HL-60/S4 (cell line): Measurements from ENCODE around the gene GSTP1.
"Not testable (repeated sequence)": the region's sequence is repeated elsewhere in the genome, so short reads cannot be mapped to it uniquely, and the experiment has no call there.

Experiments
- in situ Hi-C: fragments of 300-500 bp; cut with MboI; formaldehyde crosslinking; loops from 2 replicates; pipeline ENCODE4 v1.14.3; 2022; ENCODE audit warnings: low sequenced_read_pairs

GSTP1 gene

DNA sequence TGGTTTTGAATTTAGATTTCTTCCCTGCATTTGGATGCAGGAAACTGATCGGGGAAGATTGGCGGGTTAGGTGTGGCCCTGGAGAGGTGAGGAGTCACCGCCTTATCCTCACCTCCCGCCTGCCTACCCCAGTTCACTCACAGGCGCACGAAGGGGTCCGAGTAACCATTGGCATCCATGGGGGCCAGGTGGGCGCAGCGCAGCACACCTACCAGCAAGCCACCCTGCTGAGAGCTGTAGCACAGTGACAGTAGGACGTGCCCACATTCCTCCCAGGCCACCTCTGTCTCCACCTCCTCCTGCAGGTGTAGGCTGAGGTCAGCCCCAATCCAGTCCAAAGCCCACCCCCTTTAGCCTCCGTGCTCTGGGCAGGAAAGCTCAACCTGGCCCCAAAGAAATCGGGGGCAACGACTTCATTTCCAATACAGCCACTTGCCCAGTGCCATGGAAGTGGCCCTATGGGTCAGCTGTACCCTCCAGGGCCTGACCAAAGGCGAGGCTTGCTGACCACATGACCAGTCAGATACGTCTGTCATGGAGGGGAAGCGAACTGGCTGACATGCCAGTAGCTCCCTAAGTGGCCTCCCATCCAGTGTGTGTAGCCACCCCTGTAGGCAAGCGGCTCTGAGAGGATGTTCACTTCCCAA lies 29.8 kb downstream of the GSTP1 start:
- in situ Hi-C loops, result no loop called here

DNA sequence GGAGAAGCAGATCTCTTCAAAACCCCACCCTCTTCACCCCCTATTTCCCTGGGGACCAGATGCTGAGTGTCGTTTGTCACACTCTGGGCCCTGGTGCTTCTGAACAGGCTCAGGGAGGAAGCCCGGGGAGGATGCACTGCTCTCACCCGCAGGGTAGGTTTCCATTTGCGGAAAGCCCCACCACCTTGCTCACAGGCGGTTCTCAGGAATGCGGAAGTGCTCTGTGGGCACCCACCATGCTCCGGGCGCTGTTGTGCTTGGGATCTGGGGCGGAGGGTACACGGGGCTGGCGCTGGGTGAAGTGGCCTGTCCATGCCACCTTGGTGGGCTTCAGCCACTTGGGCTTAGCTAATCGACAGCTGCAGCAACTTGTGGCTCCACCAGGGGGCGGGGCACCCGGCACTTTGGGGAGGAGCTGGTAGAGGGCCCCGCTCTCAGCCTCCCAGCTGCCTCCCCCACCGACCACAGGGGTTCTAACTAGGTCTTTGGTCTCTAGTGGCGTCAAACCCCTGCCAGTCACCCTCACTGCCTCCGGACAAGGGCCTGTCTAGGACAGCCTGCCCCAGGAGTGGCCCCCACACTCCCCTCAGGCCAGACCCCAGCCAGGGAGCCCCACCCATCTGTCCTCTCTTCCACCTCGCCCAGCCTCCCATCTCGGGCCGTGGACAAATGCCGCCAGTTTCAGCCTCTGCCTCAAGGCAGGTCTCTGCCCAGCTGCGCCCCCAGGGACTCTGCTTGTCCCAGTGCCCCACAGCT lies 30.5 kb downstream of the GSTP1 start:
- in situ Hi-C loops, result no loop called here

DNA sequence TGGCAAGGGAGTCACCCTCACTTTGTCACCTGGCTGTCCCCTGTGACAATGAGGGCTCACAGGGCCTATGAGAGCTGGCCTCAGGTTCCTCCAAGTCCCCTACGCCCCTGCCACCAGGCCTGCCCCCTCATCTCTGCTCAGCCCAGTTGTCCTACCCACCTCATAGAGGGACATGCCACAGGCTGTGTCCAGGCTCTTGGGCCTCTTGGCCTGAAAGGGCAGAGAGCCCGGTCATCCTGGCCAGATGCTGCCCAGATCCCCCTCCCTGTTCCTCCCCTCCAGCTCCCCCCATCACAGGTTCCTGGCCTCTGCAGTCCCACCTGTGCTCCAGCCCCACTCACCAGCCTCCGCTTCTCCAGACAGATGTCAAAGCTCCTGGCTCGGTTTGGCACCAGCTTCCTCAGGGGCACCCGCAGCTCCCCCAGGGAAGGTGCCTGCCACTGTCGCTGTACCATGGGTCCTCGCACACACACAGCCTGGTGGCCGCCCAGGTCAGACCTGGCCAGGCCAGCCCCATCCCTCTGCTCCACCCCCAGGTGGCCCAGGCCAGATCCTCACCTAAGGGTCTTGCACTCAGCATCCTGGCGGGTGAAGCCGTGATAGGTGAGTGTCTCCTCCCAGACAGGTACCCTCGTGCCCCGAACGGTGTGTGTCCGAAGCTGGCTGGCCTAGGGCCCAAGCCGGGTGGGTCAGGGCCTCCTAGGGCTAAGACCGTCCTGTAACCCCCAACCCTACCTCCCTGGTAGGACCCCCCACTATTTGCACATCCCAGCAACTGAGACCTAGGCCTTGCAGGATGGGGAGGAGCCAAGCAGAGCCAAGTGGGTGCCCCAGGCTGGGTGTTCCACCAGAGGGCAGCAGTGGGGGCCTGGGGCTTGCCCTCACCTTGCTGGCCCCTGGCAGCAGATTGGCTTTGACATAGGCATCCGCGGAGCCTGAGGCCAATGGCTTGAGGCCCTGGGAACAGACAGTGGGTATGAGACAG lies 31.4 kb downstream of the GSTP1 start:
- in situ Hi-C loops, result no loop called here

DNA sequence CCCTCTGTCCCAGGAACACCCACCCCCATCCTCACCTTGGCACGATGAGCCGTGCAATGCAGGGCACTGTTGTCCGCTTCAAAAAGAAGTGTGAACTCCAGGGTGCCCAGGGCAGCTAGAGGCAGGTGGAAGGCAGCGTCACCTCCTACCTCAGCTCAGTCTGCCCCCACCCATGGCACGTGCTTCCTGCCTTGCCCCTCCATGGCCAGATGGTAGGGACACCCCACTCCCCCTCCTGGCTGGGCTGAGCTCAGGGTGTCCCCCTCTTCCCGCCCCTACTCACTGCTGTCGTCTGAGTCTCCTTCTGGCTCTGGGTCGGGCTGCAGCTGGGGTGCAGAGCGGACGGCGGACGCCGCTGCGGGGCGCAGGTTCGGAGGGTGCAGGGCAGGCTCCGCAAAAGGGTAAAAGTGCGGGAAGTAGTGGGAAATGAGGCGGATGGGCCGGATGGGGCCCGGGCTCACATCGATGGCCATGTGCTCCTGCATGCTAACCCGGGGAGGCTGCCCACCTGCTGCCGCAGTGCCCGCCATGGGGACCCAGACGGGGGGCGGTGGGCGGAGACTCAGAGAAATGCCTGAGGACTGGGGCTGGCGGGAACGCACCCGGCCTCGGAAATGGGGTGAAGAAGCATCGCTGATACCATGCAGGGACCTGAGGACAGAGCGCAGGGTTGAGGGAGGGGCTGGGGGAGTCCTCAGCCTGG lies 32.3 kb downstream of the GSTP1 start:
- in situ Hi-C loops, result no loop called here

DNA sequence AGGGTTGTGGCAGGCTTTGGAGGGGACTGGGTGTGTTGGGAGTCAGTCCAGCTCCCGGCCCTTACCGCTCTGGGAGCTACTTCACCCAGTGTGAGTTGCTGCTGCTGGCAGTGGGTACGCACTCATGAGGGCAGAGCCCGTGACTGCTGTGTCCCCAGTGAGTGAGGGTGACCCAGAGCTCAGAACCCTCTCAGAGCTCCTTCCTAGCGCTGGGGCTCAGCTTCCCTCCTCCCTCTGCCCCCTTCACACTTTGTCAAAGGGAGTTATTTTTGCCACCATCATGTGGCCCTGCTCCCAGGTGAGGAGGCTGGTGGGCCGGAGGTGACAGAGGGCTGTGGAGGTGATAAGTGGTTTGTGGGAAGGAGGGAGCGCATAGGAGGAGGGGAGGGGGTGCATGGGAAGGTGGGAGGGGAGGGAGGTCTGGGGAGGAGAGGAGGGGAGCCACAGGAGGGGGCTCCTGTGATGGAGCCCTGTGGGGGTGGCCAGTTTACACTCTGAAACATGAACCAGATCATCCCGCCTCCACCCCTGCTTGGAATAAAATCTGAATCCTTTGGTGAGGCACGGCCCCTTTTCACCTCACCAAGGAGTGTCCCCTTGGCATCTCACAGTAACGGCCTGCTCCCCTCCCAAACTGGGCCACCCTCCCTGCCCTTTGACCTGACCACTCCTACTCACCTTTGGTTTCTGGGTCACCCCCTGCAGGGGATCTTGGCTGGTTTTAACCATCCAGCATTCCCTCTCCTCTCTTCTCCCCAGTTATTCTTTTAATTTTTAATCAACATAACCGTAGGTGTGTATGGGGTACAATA lies 33.0 kb downstream of the GSTP1 start:
- in situ Hi-C loops, result no loop called here

DNA sequence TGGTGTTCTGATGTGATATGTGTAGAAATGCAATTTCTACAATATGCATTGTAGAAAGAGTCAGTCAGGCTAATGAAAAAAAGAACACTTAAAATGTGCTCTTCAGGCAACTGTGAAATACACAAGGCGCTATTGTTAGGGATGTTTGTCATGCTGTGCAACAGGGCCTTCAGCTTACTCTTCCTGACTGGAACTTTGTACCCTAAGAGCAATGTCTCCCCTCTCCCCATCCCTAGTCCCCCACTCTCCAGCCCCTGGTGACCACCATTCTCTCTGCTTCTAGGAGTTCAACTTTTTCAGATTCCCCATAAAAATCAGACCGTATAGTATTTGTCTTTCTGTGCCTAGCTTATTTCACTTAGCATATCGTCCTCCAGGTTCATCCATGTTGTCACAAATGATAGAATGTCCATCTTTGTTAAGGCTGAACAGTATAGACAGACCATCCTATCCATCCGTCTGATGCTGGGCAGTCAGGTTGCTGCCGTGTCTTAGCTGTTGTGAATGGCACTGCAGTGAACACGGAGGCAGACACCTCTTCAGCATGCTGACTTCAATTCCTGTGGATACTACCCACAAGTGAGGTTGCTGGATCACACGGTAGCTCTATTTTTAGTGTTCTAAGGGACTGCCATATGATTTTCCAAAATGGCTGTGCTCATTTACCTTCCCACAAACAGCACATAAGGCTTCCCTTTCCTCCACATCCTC lies 33.8 kb downstream of the GSTP1 start:
- in situ Hi-C loops, result no loop called here

DNA sequence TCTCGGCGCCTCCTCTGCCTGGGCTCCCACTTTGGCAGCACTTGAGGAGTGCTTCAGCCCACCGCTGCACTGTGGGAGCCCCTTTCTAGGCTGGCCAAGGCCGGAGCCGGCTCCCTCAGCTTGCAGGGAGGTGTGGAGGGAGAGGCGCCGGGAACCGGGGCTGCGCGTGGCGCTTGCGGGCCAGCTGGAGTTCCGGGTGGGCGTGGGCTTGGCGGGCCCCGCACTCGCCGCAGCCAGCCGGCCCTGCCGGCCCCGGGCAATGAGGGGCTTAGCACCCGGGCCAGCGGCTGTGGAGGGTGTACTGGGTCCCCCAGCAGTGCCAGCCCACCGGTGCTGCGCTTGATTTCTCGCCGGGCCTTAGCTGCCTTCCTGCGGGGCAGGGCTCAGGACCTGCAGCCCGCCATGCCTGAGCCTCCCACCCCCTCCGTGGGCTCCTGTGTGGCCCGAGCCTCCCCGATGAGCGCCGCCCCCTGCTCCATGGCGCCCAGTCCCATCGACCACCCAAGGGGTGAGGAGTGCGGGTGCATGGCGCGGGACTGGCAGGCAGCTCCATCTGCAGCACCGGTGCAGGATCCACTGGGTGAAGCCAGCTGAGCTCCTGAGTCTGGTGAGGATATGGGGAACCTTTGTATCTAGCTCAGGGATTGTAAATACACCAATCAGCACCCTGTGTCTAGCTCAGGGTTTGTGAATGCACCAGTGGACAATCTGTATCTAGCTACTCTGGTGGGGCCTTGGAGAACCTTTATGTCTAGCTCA lies 35.5 kb downstream of the GSTP1 start:
- in situ Hi-C loops, result not testable (repeated sequence)

DNA sequence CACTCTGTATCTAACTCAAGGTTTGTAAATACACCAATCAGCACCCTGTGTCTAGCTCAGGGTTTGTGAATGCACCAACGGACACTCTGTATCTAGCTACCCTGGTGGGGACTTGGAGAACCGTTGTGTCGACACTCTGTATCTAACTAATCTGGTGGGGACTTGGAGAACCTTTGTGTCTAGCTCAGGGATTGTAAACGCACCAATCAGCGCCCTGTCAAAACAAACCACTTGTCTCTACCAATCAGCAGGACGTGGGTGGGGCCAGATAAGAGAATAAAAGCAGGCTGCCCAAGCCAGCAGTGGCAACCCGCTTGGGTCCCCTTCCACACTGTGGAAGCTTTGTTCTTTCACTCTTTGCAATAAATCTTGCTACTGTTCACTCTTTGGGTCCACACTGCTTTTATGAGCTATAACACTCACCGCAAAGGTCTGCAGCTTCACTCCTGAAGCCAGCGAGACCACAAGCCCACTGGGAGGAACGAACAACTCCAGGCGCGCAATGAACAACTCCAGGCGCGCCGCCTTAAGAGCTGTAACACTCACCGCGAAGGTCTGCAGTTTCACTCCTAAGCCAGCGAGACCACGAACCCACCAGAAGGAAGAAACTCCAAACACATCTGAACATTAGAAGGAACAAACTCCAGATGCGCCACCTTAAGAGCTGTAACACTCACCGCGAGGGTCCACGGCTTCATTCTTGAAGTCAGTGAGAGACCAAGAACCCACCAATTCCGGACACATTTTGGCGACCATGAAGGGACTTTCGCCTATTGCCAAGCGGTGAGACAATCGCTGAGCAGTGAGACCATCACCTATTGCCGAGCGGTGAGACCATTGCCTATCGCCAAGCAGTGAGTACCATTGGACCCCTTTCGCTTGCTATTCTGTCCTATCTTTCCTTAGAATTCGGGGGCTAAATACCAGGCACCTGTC lies 36.3 kb downstream of the GSTP1 start:
- in situ Hi-C loops, result not testable (repeated sequence)

DNA sequence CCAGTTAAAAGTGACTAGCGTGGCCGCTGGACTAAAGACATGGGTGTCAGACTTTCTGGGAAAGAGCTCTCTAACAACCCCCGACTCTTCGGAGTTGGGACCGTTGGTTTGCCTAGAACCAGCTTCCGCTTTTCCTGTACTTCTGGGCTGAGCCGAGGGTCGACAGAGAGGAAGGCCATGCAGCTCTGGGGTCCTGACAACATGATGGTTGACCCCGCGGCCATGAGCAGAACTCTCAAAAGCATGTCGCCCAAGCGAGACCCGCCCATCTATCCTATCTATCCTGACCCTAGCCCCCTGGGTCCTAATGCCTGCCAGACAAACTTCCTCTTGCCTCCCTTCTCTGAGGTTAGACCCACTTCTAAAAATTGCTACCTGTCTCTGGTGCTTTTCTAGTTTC lies 37.0 kb downstream of the GSTP1 start:
- in situ Hi-C loops, result not testable (repeated sequence)

DNA sequence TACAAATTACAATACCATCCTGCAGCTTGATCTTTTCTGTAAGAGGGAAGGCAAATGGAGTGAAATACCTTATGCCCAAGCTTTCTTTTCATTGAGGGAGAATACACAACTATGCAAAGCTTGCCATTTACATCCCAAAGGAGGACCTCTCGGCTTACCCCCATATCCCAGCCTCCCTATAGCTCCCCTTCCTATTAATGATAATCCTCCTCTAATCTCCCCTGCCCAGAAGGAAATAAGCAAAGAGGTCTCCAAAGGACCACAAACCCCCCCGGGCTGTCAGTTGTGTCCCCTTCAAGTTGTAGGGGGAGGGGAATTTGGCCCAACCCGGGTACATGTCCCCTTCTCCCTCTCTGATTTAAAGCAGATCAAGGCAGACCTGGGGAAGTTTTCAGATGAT lies 38.3 kb downstream of the GSTP1 start:
- in situ Hi-C loops, result not testable (repeated sequence)

DNA sequence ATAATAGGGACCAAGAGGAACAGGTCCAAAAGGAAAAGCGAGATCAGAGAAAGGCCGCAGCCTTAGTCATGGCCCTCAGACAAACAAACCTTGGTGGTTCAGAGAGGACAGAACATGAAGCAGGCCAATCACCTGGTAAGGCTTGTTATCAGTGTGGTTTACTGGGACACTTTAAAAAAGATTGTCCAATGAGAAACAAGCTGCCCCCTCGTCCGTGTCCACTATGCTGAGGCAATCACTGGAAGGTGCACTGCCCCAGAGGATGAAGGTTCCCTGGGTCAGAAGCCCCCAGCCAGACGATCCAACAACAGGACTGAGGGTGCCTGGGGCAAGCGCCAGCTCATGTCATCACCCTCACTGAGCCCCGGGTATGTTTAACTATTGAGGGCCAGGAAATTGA lies 39.3 kb downstream of the GSTP1 start:
- in situ Hi-C loops, result not testable (repeated sequence)

DNA sequence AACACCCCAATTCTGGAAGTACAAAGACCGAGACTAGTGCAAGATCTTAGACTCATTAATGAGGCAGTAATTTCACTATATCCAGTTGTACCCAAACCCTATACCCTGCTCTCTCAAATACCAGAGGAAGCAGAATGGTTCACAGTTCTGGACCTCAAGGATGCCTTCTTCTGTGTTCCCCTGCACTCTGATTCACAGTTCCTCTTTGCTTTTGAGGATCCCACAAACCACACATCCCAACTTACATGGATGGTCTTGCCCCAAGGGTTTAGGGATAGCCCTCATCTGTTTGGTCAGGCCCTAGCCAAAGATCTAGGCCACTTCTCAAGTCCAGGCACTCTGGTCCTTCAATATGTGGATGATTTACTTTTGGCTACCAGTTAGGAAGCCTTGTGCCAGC lies 40.2 kb downstream of the GSTP1 start:
- in situ Hi-C loops, result not testable (repeated sequence)

DNA sequence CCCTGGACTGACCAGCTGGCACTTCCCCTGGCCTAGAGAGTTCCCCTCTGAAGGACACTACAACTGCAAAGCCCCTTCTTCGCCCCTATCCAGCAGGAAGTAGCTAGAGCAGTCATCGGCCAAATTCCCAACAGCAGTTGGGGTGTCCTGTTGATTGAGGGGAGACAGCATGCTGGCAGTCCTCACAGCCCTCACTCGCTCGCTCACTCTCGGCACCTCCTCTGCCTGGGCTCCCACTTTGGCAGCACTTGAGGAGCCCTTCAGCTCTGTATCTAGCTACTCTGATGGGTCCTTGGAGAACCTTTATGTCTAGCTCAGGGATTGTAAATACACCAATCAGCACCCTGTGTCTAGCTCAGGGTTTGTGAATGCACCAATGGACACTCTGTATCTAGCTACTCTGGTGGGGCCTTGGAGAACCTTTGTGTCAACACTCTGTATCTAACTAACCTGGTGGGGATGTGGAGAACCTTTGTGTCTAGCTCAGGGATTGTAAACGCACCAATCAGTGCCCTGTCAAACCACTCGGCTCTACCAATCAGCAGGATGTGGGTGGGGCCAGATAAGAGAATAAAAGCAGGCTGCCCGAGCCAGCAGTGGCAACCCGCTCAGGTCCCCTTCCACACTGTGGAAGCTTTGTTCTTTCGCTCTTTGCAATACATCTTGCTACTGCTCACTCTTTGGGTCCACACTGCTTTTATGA lies 42.7 kb downstream of the GSTP1 start:
- in situ Hi-C loops, result not testable (repeated sequence)

DNA sequence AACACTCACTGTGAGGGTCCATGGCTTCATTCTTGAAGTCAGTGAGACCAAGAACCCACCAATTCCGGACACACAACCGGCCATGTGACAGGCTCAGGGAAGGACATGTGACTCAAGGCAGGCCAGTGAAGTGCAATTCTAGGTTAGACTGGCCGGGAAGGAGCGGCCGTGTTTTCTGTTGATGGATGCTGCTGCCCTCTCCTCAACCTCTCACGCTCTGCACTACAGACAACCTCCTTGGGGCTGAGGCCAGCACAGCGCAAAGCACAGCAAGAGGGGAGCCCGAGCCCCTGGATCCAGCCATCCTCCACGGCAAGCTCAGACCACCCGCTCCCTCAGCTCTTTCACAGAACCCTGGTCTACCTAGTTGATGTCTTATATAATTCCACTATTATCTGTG lies 43.4 kb downstream of the GSTP1 start:
- in situ Hi-C loops, result no loop called here

DNA sequence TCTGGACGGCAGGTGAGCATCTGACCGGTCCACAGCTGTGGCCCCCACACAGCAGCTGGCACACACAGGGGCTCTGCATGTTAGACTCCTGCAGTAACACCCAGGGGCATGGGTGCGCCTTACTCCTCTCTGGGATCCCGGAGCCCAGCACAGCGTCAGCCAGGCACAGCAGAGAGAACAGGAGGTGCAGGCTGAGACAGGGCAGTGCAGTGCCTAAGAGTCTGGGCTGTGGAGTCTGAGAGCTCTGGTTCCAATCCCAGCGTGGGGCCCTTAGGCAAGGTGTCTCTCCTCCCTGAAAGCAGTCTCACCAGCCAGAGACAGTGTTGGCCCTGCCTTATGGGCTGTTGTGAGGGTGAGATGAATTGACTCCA lies 43.8 kb downstream of the GSTP1 start:
- in situ Hi-C loops, result no loop called here

DNA sequence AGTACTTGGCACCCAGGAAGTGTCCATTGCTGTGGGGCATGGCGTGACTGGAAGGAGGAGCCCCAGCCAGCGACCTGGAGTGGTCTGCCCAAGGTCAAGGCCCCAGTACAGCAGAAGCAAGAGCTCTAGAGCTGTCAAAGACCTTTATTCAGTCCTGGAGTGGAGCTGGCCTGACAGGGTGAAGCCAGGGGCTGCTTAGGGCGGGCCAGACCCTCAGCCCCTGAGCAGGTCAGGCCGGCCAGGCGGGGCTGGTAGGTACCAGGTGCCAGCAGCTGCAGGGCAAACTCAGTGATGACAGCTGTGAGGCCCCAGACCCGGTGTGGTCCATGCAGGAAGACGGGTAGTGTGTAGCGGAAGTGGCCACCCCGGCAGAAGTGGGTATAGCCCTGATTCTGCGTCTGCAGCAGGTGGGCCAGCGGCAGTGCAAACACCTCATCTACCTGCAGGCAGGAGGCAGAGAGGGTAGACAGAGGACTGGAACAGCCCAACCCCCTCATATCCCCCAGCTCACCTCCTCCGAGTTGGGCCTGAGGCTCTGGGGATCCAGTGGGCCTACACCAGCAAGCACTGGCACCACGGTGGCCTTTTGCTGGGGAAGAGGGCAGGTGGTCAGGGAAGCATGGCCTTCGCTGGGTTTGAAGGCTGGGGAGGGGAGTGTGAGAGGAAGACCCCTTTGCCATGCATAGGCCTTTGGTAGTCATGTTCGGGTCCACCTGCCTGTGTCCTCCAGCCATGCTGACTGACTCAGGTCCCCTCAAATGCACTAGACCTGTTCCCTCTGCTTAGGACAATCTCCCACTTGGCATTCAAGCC lies 44.4 kb downstream of the GSTP1 start:
- in situ Hi-C loops, result no loop called here
